Spleen (tissue), 7 donors: ENCODE measurements around the gene HMGN2.

Source experiments
- CTCF ChIP-seq, 11 experiments: fragments of 200-600 bp in 7 of 11; fragments of 450-650 bp in 4 of 11; sonication (generic) in 4 of 11; IDR thresholded peaks in 8 of 11; conservative IDR thresholded peaks in 3 of 11; 1 replicate in 7 of 11; 2 replicates in 4 of 11; pipeline versions ENCODE4 v1.4.0 to v1.8.0; 2016 to 2021; ENCODE audit warnings: antibody characterized with exemption in 11 of 11, inconsistent platforms in 4 of 11, mild to moderate bottlenecking in 1 of 11
- POLR2A ChIP-seq, 3 donors: fragments of 450-650 bp; IDR thresholded peaks; one replicate each; pipeline ENCODE4 v1.5.1; 2017; ENCODE audit warnings: antibody characterized with exemption in 3 of 3, mild to moderate bottlenecking in 1 of 3
- donor health status: DM: no; HTN: no; CAD: no; lungs with moderate emphysema.
- donor health status: DM: no; HTN: no; CAD: no.
- donor health status: DM: no; HTN: no; CAD: no.

GRCh38 chr1:26490155-26490554 is 17.9 kb downstream of the HMGN2 start:
- no peak for TF ChIP-seq CTCF (IDR thresholded peaks at IDR 0.05 in 8 of 11, conservative IDR thresholded peaks at IDR 0.05 in 3 of 11)
- no peak for TF ChIP-seq POLR2A (IDR thresholded peaks at IDR 0.05)
